HCT116 (cell line): ENCODE measurements around the gene MFN2. TPM values are rescaled to one million over a fixed set of nuclear protein-coding genes. Genes with fewer than 3 reads are reported as not detected.

Experiments
- ATAC-seq: fragments of 200-7000 bp; cut with Tn5 transposase; 2 replicates; pipeline ENCODE4 v1.9.1; 2020; ENCODE audit warnings: mild to moderate bottlenecking, moderate library complexity
- BruUV-seq: library from RNA; stranded (reverse); fragments of 400-500 nt; replicated peaks from 2 replicates; lab custom pipeline; 2021; lab: Mats Ljungman, UMichigan
- CTCF ChIA-PET: fragments of 300-600 bp; sonication (Branson Sonifier 250); formaldehyde crosslinking; loops from one replicate; lab custom pipeline; 2021; ENCODE audit warnings: antibody characterized with exemption; lab: Charles Lee
- POLR2A ChIA-PET: fragments of 300-600, 350-600 bp; sonication (Branson Sonifier 250); formaldehyde crosslinking; loops from one replicate; lab custom pipeline; 2021; ENCODE audit warnings: antibody characterized with exemption; lab: Charles Lee
- RAD21 ChIA-PET, 2 experiments: fragments of 300-600 bp; sonication (Branson Sonifier 250); formaldehyde crosslinking; loops; one replicate each; lab custom pipeline; 2023; ENCODE audit warnings: low total read pairs in 2 of 2; ENCODE audit not compliant: uncharacterized antibody in 2 of 2, unreplicated experiment in 2 of 2, low non-redundant PET in 1 of 2; lab: Charles Lee
- DNase-seq: peaks from one replicate; pipeline ENCODE4 v3.0.0-alpha.2; 2010; ENCODE audit warnings: low read depth, low spot score
- H2AFZ ChIP-seq: fragments of 200-600 bp; shearing (Covaris generic), sonication (generic); 2 replicates; pipeline ENCODE4 v1.6.1; 2017; ENCODE audit warnings: low read depth, mixed run types, mixed read lengths, antibody characterized with exemption, low read length; ENCODE audit not compliant: poor library complexity, severe bottlenecking
- H3K27ac ChIP-seq: 2 replicates; pipeline ENCODE4 v1.5.1; 2012; ENCODE audit warnings: low read depth, low read length
- H3K27me3 ChIP-seq: fragments of 200-600 bp; sonication (generic); 2 replicates; pipeline ENCODE4 v1.6.1; 2016; ENCODE audit warnings: mixed run types, low read length, mixed read lengths; ENCODE audit not compliant: insufficient read depth
- H3K36me3 ChIP-seq, 2 experiments: fragments of 200-500 bp in 1 of 2; fragments of 200-600 bp in 1 of 2; sonication (Bioruptor generic) in 1 of 2; sonication (generic) in 1 of 2; 2 replicates each; pipeline versions ENCODE4 v1.5.1 to v1.6.1; 2014 to 2016; ENCODE audit warnings: low read length in 2 of 2, inconsistent platforms in 1 of 2, mixed read lengths in 1 of 2, mixed run types in 1 of 2; ENCODE audit not compliant: insufficient read depth in 2 of 2, control insufficient read depth in 1 of 2
- H3K4me1 ChIP-seq, 2 experiments: fragments of 200-600 bp in 1 of 2; sonication (generic) in 1 of 2; 2 replicates each; pipeline versions ENCODE4 v1.5.1 to v1.6.1; 2012 to 2017; ENCODE audit warnings: low read length in 2 of 2, inconsistent platforms in 1 of 2, mild to moderate bottlenecking in 1 of 2, mixed read lengths in 1 of 2, mixed run types in 1 of 2, moderate library complexity in 1 of 2; ENCODE audit not compliant: insufficient read depth in 2 of 2, control insufficient read depth in 1 of 2
- H3K4me2 ChIP-seq: fragments of 200-600 bp; sonication (generic); 2 replicates; pipeline ENCODE4 v1.6.1; 2017; ENCODE audit warnings: mixed run types, low read length, mixed read lengths
- H3K4me3 ChIP-seq, 2 experiments: fragments of 200-600 bp in 1 of 2; sonication (generic) in 1 of 2; replicated peaks in 1 of 2; 2 replicates each; pipeline ENCODE4 v1.5.1; 2011 to 2016; ENCODE audit warnings: low read length in 2 of 2, control low read depth in 1 of 2, low read depth in 1 of 2, mild to moderate bottlenecking in 1 of 2, mixed read lengths in 1 of 2, mixed run types in 1 of 2
- H3K79me2 ChIP-seq: fragments of 200-600 bp; sonication (generic); 2 replicates; pipeline ENCODE4 v1.6.1; 2017; ENCODE audit warnings: mild to moderate bottlenecking, mixed run types, low read length, moderate library complexity, mixed read lengths; ENCODE audit not compliant: insufficient read depth
- H3K9ac ChIP-seq: fragments of 200-600 bp; sonication (generic); 2 replicates; pipeline ENCODE4 v1.6.1; 2016; ENCODE audit warnings: low read length, mixed read lengths
- H3K9me2 ChIP-seq: fragments of 200-600 bp; sonication (generic), shearing (Covaris generic); 2 replicates; pipeline ENCODE4 v1.6.1; 2017; ENCODE audit warnings: mixed run types, mild to moderate bottlenecking, moderate library complexity; ENCODE audit not compliant: insufficient read depth
- H3K9me3 ChIP-seq, 2 experiments: fragments of 200-500 bp in 1 of 2; fragments of 200-600 bp in 1 of 2; sonication (Bioruptor generic) in 1 of 2; sonication (generic) in 1 of 2; 2 replicates each; pipeline ENCODE4 v1.6.1; 2014 to 2017; ENCODE audit warnings: low read length in 2 of 2, mixed read lengths in 2 of 2, inconsistent platforms in 1 of 2, low read depth in 1 of 2, mild to moderate bottlenecking in 1 of 2, mixed run types in 1 of 2, moderate library complexity in 1 of 2; ENCODE audit not compliant: control insufficient read depth in 1 of 2, insufficient read depth in 1 of 2
- H4K20me1 ChIP-seq: fragments of 200-600 bp; sonication (generic), shearing (Covaris generic); 2 replicates; pipeline ENCODE4 v1.6.1; 2017; ENCODE audit warnings: mixed run types, mild to moderate bottlenecking, moderate library complexity; ENCODE audit not compliant: insufficient read depth
- CEBPB ChIP-seq: IDR thresholded peaks from 2 replicates; pipeline ENCODE4 v1.6.1; 2012; ENCODE audit warnings: low read depth
- ELF1 ChIP-seq: IDR thresholded peaks from 2 replicates; pipeline ENCODE4 v1.6.1; 2012; ENCODE audit warnings: low read depth, borderline replicate concordance
- JUND ChIP-seq: IDR thresholded peaks from 2 replicates; pipeline ENCODE4 v1.6.1; 2012
- POLR2A ChIP-seq: IDR thresholded peaks from 2 replicates; pipeline ENCODE4 v1.7.0; 2011; ENCODE audit warnings: borderline replicate concordance; ENCODE audit not compliant: insufficient read depth, insufficient read length; ENCODE audit errors: extremely low read depth
- POLR2AphosphoS5 ChIP-seq: IDR thresholded peaks from 2 replicates; pipeline ENCODE4 v1.6.1; 2011; ENCODE audit warnings: mild to moderate bottlenecking, low read depth, low read length, moderate library complexity
- RAD21 ChIP-seq: IDR thresholded peaks from 2 replicates; pipeline ENCODE4 v1.6.1; 2012; ENCODE audit warnings: low read depth, mild to moderate bottlenecking
- SIN3A ChIP-seq: IDR thresholded peaks from 2 replicates; pipeline ENCODE4 v1.6.1; 2012; ENCODE audit warnings: low read depth
- SRF ChIP-seq: IDR thresholded peaks from 2 replicates; pipeline ENCODE4 v1.6.1; 2012; ENCODE audit warnings: low read depth
- TCF7L2 ChIP-seq: IDR thresholded peaks from 2 replicates; pipeline ENCODE4 v1.7.0; 2011; ENCODE audit warnings: borderline replicate concordance, inconsistent platforms; ENCODE audit not compliant: insufficient read depth, insufficient read length; ENCODE audit errors: extremely low read depth
- YY1 ChIP-seq: IDR thresholded peaks from 2 replicates; pipeline ENCODE4 v1.6.1; 2011; ENCODE audit warnings: low read length, low read depth, moderate library complexity, mild to moderate bottlenecking; ENCODE audit not compliant: insufficient replicate concordance; ENCODE audit errors: extremely low read depth
- ZFX ChIP-seq: fragments of 450-650 bp; IDR thresholded peaks from 2 replicates; pipeline ENCODE4 v1.6.1; 2017
- ZNF274 ChIP-seq: fragments of 200-500 bp; sonication (Bioruptor generic); IDR thresholded peaks from 2 replicates; pipeline ENCODE4 v1.6.1; 2014; ENCODE audit warnings: mild to moderate bottlenecking, low read depth, low read length, inconsistent platforms
- intact Hi-C: fragments of 100-400 bp; cut with micrococcal nuclease; formaldehyde crosslinking; loops from 2 replicates; pipeline ENCODE4 v1.10.0; 2022
- total RNA-seq: library from RNA; stranded (reverse); gene quantifications from one replicate; pipeline ENCODE4 v1.2.1, GENCODE V29; 2021; ENCODE audit not compliant: unreplicated experiment
- TF ChIP-seq, protein P1 (sequence below): IDR thresholded peaks from 2 replicates; pipeline ENCODE4 v1.6.1; 2012; ENCODE audit warnings: low read depth
- TF ChIP-seq, protein P2 (sequence below): IDR thresholded peaks from 2 replicates; pipeline ENCODE4 v1.6.1; 2011; ENCODE audit warnings: mild to moderate bottlenecking, low read length, moderate library complexity; ENCODE audit not compliant: insufficient replicate concordance; ENCODE audit errors: extremely low read depth

The MFN2 gene
- total RNA-seq, 1 experiment from 2014 or later, result 83.0 TPM

DNA sequence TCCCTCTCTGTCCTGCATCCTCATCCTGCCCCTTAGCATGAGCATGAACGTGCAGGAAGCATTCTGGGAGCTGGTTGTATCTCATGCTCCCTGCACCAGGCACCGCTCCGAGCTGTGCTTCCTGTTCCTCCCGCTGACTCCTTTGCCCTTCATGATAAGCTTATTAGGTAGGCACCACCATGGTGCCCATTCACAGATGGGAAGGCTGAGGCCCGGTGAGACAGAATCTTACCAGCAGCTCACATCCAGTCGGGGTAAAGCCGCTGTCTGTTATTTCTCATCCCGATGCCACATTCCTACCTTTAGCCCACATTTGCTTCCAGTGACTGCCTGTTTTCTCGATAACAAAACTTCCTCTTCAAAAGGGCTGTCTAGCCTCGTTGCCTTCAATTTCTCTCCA lies 46.3 kb downstream of the MFN2 start:
- Histone ChIP-seq H3K79me2 (peaks cover 6% of the 10 kb centered on the region; the same call in 1 of the 2 replicates), H3K27me3 (no peaks in the 10 kb centered on the region), H3K4me2 (no peak overlapping the region), H3K4me1 (no peaks in the 10 kb centered on the region; a peak in 1 of 4 replicates), H3K27ac (no peak overlapping the region), H3K9ac (no peak overlapping the region), H4K20me1 (no peaks in the 10 kb centered on the region), H3K9me2 (no peaks in the 10 kb centered on the region), H3K9me3 (no peaks in the 10 kb centered on the region), H2AFZ (no peak overlapping the region), H3K36me3 (peaks cover 11 to 12% of the 10 kb centered on the region in 2 experiments), H3K4me3 (no peak overlapping the region)
- BruUV-seq, result no TSS peak
- DNase-seq, result no peak
- no peak for ATAC-seq
- ChIA-PET RAD21 (no interaction called here), CTCF (interaction anchor here (1.3 kb wide), 1 partner anchor 8 kb away, joined by 4 read pairs; the partner anchor contains the start of gene MIIP), POLR2A (interaction anchor here (1.0 to 1.5 kb wide), 3 partner anchors 12 to 118 kb away, joined by 3 to 4 read pairs (median 4); no protein-coding TSS in a partner anchor)
- TF ChIP-seq CEBPB, result no peak
- intact Hi-C loops, result no loop called here

DNA sequence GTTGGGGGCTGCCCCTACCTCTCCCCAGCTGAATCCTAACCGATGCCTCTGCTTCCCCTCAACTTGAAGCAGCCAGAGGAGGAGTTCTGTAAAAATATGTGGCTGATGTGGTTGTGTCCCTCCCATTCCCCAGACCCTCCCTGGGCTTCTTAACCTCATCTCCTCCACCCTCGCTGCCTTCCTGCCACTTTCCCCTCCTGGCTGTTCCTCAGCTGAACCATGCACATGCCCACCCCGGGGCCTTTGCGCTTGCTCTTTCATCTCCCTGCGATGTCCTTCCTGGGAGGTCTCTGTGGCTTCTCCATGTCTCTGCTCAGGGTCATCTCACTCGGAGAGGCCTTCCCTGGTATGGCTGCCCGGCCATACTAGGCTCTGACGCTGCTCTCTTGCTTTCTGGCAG lies 48.0 kb downstream of the MFN2 start:
- H3K4me3 ChIP-seq, result no peak overlapping the region
- no peak for DNase-seq
- no peak overlapping the region for H3K9ac ChIP-seq
- no peak overlapping the region for H2AFZ ChIP-seq
- H4K20me1 ChIP-seq, result no peaks in the 10 kb centered on the region
- H3K36me3 ChIP-seq, result peaks cover 3 to 12% of the 10 kb centered on the region in 2 experiments; a peak in 3 of 4 replicates
- CTCF ChIA-PET, result no interaction called here
- RAD21 ChIA-PET, result no interaction called here
- H3K9me2 ChIP-seq, result no peaks in the 10 kb centered on the region
- no peaks in the 10 kb centered on the region for H3K79me2 ChIP-seq
- H3K9me3 ChIP-seq, result no peaks in the 10 kb centered on the region
- POLR2A ChIA-PET, result no interaction called here
- intact Hi-C loops, result no loop called here
- no peaks in the 10 kb centered on the region for H3K27me3 ChIP-seq
- no peaks in the 10 kb centered on the region for H3K4me1 ChIP-seq
- BruUV-seq, result no TSS peak
- H3K4me2 ChIP-seq, result no peak overlapping the region
- no peak overlapping the region for H3K27ac ChIP-seq
- no peak for ATAC-seq
- TF ChIP-seq SRF, result no peak
- no peak for TF ChIP-seq ELF1
- no peak for TF ChIP-seq SIN3A
- no peak for TF ChIP-seq JUND
- TF ChIP-seq, protein P1, sequence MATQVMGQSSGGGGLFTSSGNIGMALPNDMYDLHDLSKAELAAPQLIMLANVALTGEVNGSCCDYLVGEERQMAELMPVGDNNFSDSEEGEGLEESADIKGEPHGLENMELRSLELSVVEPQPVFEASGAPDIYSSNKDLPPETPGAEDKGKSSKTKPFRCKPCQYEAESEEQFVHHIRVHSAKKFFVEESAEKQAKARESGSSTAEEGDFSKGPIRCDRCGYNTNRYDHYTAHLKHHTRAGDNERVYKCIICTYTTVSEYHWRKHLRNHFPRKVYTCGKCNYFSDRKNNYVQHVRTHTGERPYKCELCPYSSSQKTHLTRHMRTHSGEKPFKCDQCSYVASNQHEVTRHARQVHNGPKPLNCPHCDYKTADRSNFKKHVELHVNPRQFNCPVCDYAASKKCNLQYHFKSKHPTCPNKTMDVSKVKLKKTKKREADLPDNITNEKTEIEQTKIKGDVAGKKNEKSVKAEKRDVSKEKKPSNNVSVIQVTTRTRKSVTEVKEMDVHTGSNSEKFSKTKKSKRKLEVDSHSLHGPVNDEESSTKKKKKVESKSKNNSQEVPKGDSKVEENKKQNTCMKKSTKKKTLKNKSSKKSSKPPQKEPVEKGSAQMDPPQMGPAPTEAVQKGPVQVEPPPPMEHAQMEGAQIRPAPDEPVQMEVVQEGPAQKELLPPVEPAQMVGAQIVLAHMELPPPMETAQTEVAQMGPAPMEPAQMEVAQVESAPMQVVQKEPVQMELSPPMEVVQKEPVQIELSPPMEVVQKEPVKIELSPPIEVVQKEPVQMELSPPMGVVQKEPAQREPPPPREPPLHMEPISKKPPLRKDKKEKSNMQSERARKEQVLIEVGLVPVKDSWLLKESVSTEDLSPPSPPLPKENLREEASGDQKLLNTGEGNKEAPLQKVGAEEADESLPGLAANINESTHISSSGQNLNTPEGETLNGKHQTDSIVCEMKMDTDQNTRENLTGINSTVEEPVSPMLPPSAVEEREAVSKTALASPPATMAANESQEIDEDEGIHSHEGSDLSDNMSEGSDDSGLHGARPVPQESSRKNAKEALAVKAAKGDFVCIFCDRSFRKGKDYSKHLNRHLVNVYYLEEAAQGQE, result no peak
- no peak for TF ChIP-seq POLR2AphosphoS5
- TF ChIP-seq RAD21, result no peak
- TF ChIP-seq POLR2A, result no peak
- TF ChIP-seq ZNF274, result no peak
- no peak for TF ChIP-seq TCF7L2
- TF ChIP-seq, protein P2, sequence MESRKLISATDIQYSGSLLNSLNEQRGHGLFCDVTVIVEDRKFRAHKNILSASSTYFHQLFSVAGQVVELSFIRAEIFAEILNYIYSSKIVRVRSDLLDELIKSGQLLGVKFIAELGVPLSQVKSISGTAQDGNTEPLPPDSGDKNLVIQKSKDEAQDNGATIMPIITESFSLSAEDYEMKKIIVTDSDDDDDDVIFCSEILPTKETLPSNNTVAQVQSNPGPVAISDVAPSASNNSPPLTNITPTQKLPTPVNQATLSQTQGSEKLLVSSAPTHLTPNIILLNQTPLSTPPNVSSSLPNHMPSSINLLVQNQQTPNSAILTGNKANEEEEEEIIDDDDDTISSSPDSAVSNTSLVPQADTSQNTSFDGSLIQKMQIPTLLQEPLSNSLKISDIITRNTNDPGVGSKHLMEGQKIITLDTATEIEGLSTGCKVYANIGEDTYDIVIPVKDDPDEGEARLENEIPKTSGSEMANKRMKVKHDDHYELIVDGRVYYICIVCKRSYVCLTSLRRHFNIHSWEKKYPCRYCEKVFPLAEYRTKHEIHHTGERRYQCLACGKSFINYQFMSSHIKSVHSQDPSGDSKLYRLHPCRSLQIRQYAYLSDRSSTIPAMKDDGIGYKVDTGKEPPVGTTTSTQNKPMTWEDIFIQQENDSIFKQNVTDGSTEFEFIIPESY, result no peak
- no peak for TF ChIP-seq YY1
- TF ChIP-seq CEBPB, result no peak
- TF ChIP-seq ZFX, result no peak
